NCI-H128 (cell line): ENCODE results near the gene LUM.

ENCODE experiments used
- DNase-seq: peaks from one replicate; lab custom pipeline; 2025; ENCODE audit not compliant: unreplicated experiment; lab: John Stamatoyannopoulos, UW

Gene LUM, protein sequence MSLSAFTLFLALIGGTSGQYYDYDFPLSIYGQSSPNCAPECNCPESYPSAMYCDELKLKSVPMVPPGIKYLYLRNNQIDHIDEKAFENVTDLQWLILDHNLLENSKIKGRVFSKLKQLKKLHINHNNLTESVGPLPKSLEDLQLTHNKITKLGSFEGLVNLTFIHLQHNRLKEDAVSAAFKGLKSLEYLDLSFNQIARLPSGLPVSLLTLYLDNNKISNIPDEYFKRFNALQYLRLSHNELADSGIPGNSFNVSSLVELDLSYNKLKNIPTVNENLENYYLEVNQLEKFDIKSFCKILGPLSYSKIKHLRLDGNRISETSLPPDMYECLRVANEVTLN

DNA sequence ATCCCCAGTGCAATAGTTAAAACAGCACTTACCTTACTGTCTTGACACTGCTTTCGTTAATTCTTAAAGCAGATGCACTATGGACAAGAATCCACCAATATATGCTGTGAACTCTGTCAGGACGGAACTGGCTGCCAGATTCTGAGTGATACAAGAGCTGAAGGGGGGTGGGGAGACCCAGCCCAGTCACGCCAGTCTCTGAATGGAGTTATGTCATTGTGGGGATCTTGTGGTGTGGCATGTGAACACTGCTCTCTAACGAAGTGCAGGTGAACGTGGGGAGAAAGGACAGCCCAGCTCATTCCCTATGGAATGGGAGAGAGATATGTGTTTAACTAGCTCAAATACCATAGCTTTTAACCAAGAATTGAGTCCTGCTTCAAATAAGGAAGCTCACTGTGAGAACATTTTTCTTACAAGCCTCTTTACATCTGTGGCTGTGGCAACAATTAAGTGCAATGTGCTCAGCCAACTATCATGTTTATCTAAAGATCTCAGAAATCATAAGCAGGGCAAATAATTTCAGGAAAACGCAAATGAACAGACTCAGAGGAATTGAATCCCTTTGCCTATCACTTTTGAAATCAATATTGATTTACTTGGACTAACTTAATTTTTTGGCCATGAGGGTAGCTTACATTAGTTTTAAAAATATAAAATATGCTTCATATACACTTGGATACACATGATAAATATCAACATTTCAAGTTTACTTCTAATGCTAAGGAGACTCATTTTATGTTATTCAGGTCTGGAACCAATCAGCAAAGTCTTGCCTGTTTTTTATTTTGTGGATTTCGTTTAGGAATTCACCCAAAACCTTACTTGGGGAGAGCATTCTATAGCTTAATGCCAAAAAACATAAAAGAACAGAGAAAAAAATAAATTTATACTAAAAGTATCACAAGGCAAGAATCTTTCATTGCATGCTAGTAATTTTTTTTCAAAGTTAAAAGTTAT lies at the start of gene LUM:
TSS of gene LUM (minus strand) at position 129 of the 960 bp plus-strand sequence. CDS start 2,515 bp downstream, outside the sequence.
- DNase-seq: no peak

DNA sequence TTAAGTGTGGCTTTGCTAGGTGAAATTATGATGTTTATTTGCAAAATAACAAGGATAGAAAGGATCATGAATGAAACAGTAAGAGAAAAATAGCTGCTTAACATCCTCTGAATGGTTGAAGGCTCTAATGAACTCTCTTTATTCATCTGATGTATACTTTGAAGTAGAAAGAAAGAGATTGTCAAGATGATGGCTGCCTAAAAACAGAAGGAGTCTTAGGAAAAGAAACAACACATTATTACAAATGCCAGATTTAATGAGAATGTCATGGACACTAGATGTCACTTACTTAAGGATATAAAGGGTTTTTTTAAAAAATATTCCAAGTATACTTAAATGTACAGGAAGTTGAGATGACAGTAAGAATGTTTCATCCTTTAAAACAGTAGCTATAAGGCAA lies 49.7 kb upstream of the LUM start:
- DNase-seq: no peak

DNA sequence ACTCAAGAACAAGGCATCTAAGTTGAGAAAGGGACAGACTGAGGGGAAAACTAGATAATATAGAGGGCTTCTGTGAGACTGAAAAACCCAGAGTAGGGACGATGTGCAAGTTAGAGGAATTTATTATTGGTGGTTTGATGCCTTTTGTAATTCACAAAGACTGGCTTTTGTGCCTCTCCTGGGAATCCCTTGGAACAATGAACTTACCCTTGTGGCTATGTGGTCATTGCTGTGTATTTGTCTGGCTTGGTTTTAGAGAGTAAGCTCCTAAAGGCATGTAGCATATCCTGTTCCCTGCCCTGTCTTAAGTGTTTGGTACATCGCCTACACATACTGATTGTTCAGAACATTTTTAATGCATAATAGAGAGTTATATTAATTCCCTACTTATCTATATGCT lies 44.7 kb upstream of the LUM start:
- no peak for DNase-seq

DNA sequence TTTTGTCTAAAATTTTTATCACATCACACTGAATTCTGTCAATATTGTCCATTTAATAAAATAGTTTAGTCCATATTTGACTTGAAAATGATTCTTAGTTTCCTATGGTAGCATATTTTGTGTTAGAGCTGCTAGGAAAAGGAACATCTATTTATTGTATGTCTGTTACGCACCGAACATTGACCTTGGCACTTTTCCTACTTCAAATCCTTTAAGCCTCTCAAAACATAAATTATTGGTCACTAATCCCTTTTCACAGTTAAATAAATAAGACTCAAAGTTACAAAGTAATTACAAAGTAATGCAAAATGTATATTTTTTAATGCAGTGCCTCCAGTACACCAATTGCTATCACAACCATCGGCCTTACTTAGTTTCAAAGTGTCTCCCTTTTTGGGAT lies 42.8 kb upstream of the LUM start:
- no peak for DNase-seq

- DNase-seq: no peak
Observed at GRCh38 chr12:91144053-91144452, 32.8 kb upstream of the LUM start.

DNA sequence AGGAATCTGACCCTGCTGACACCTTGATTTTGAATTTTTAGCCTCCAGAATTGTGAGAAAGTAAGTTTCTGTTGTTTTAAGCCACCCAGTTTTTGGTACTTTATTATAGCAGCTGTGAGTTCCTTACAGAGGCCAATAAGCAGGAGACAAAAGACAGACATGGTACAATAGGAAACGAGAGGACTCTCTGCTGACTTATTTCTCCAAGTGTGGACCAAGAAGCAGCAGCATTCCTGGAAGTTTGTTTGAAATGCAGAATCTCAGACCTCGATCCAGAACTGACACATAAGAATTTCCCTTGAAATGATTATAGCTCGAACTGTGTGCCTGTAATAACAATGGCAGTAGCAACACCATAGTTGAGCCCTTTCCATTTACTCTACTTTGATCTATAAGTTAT lies 31.9 kb upstream of the LUM start:
- no peak for DNase-seq

- no peak for DNase-seq
Observed at GRCh38 chr12:91142221-91142631, 30.9 kb upstream of the LUM start.

- DNase-seq: no peak
Observed at GRCh38 chr12:91140026-91140931, 29.0 kb upstream of the LUM start.

DNA sequence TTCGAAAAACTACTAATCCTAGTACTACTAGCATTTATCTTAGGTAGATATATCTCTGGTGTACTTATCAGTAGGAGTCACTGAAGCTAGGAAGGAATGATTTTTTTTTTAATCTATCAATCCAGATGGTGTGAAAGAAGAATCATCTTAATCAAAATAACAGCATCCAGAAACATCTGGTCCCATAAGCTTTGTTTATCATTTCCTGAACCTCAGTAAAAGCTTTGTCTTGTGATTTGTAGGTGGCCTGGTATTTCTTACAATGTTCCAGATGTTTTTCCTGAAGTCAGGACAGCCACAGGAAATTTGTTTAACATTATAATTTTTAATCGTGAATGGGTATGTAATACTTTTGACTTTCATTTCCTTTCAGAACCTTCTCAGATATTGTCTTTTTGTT lies 28.0 kb upstream of the LUM start:
- DNase-seq: no peak

DNA sequence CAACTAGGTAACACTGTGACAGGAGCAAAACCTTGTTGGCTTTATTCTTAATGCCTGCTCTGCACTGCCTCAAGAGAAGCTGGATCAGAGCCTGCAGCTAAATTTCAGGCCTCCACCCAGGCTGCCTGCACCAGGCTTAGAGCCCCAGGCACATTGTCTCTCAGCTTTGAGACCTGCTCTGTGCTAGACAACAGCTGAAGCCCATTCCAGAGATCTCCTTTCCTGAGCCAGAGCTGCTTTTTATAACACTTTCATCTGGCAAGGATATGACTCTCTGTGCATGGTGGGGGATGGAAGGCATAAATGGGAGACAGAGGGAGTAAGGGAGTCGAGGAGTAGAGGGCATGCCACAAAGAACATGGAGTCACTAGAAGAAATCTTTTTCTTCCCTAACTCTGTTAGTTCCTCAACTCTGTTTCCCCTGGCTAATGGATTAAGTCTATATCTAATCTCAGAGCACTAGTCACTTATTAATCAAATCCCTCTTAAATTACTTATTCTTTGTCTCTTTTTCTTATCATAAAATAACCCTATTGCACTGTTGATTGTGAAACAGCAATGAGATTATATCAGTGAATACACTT lies 27.1 kb upstream of the LUM start:
- no peak for DNase-seq

GRCh38 chr12:91133871-91134270 lies 22.6 kb upstream of the LUM start:
- DNase-seq: no peak

DNA sequence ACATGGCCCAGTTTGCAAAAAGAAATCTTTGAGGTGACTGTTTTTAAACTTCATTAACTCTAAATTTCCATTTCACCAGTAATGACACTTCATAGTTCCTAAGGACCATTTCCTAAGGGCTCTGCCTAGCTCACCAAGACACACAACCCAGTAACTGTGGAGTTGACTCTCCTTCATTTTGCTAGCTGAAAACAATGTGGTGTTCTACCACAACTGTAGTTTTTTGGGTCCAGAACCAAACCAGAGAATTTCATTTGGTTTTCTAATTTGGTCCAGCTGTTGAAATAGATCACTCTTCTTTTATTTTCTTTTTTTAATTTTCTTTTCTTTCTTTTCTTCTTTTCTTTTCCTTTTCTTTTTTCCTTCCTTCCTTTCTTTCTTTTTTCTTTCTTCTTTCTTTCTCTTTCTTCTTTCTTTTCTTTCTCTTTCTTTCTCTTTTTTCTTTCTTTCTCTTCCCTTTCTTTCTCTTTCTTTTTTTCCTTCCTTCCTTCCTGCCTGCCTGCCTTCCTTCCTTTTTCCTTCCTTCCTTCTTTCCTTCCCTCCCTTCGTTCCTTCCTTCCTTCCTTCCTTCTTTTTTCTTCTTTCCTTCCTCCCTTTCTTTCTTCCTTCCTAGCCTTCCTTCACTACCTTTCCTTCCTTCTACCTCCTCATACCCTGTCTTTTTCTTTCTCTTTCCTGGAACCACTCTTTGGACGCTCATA lies 18.5 kb upstream of the LUM start:
- no peak for DNase-seq

DNA sequence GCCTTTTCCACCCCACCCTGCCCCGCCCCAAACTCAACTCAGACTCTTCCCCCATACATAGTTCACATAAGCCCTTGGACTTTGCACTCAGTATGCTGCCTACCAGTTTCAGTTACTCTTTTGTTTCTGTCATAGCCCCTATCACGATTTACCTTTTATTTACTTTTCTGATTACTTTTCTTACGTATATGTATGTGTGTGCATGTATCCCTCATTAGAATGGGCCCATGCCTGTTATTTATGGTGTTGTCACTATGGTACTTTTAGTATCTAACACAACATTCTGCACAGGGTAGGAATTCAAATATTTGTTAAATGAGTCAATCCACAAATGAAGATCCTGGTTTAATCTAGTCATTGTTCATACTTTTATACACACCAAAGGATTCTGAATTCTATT lies 16.5 kb upstream of the LUM start:
- no peak for DNase-seq

GRCh38 chr12:91127306-91127705 lies 16.0 kb upstream of the LUM start:
- DNase-seq: no peak

DNA sequence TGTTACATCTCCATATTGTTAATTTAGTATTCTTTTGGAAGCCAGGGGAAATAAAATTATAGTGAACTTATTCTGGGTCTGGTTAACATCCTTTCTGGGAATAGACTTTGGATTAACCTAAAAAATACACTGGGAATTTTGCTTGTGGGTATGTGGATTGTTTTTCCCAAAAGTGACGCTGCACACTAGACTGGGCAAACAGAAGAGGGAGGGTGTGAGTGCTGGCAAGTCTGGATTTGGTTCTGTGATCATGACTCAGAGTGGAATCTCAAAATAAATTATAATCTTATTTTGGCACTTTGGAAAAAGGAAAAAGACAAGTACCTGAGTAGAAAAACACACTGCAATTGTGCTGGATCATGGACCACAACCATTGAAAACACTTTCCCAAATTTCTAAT lies 15.2 kb upstream of the LUM start:
- DNase-seq: no peak

GRCh38 chr12:91123236-91123916 lies 12.1 kb upstream of the LUM start:
- DNase-seq: no peak

GRCh38 chr12:91120781-91121180 lies 9.5 kb upstream of the LUM start:
- no peak for DNase-seq

- DNase-seq: no peak
Observed at GRCh38 chr12:91119089-91119488, 7.8 kb upstream of the LUM start.

DNA sequence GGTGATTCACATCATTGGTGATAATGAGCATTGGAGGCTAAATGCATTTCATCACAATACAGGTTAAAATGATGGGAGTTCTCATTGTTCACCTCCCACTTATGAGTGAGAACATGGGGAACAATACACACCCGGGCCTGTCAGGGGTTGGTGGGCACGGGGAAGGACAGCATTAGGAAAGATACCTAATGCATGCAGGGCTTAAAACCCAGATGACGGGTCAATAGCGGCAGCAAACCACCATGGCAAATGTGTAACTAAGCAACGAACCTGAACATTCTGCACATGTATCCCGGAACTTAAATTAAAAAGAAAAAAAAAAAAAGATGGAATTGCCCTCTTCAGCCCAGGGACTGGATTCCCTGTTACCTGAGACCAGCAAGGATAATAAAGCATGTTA lies 2.3 kb upstream of the LUM start:
- DNase-seq: no peak
